ENCODE data around the gene SULF2.

DNA sequence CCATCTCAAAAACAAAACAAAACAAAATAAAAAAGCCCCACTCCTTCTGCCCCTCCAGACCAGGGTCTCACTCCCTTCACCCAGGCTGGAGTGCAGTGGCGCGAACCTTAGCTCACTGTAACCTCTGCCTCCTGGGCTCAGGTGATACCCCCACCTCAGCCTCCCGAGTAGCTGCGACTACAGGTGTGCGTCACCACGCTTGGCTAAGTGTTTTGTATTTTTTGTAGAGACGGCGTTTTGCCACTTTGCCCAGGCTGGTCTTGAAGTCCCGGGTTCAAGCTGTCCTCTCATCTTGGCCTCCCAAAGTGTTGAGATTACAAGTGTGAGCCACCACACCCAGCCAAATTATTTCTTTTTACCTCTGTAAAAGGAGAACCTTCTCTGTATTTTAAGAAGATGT is 173.5 kb downstream of the SULF2 start:
- TF ChIP-seq CTCF (conservative IDR thresholded peaks at IDR 0.05; ENCODE audit: low read depth, low read length) (no peak), RAD21 (IDR thresholded peaks at IDR 0.05; ENCODE audit: low read length) (no peak), RCOR1 (IDR thresholded peaks at IDR 0.05; ENCODE audit: insufficient replicate concordance, low read length) (no peak), MXI1 (IDR thresholded peaks at IDR 0.05; ENCODE audit: borderline replicate concordance, low read depth, low read length) (no peak), RFX5 (IDR thresholded peaks at IDR 0.05; ENCODE audit: low read depth, low read length) (no peak), CEBPB (IDR thresholded peaks at IDR 0.05; ENCODE audit: low read depth, low read length) (no peak), ELK1 (IDR thresholded peaks at IDR 0.05; ENCODE audit: borderline replicate concordance, low read depth, low read length) (no peak), NFE2L2 (IDR thresholded peaks at IDR 0.05; ENCODE audit: low read depth, low read length) (no peak), MAZ (IDR thresholded peaks at IDR 0.05; ENCODE audit: borderline replicate concordance, low read depth, low read length) (no peak), USF2 (IDR thresholded peaks at IDR 0.05; ENCODE audit: low read depth, low read length) (no peak), POLR2A (IDR thresholded peaks at IDR 0.05; ENCODE audit: low read depth, low read length) (no peak), FOS (IDR thresholded peaks at IDR 0.05; ENCODE audit: low read depth, low read length) (no peak), MAFK (IDR thresholded peaks at IDR 0.05; ENCODE audit: low read depth, low read length) (no peak)

Data from IMR-90 (cell line).